Esophagus muscularis mucosa (tissue), 3 donors: Measurements from ENCODE around the gene DSTN.

Experiments used
- POLR2A ChIP-seq: fragments of 450-650 bp; IDR thresholded peaks from one replicate; pipeline ENCODE4 v1.6.1; 2017; ENCODE audit warnings: antibody characterized with exemption, moderate library complexity, mild to moderate bottlenecking, low read depth
- TF ChIP-seq, protein P1 (sequence below), 3 experiments: fragments of 200-600 bp in 2 of 3; fragments of 450-650 bp in 1 of 3; sonication (generic) in 2 of 3; IDR thresholded peaks; one replicate each; pipeline ENCODE4 v1.5.1; 2017 to 2019; ENCODE audit warnings: antibody characterized with exemption in 3 of 3, mild to moderate bottlenecking in 2 of 3, moderate library complexity in 1 of 3

DNA sequence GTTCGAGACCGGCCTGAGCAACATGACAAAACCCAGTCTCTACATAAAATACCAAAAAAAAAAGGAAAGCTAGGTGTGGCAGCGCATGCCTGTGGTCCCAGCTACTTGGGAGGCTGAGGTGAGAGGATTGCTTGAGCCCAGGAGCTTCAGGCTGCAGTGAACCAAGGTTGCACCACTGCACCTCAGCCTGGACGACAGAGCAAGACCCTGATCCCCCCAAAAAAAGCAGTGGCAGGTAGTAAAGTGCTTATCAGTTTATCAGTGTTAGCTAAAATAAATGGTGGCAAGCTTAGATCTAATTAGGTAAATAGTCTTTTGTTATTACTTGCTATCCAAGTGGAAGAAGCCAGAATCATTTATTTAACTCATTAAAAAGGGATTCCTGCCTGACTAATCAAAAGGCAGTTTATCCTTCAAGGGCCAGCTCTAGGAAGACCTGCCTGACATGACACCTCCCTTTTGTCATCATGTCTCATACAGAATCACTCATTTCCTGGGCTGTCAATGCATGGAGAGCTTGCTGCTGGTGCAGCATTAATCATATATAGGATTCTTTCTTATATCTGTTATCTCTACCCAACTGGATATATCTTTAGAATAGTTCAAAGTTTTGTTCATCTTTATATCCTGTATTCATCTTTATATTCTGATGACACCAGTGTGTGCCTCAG is 9.6 kb downstream of the DSTN start:
- TF ChIP-seq, protein P1, sequence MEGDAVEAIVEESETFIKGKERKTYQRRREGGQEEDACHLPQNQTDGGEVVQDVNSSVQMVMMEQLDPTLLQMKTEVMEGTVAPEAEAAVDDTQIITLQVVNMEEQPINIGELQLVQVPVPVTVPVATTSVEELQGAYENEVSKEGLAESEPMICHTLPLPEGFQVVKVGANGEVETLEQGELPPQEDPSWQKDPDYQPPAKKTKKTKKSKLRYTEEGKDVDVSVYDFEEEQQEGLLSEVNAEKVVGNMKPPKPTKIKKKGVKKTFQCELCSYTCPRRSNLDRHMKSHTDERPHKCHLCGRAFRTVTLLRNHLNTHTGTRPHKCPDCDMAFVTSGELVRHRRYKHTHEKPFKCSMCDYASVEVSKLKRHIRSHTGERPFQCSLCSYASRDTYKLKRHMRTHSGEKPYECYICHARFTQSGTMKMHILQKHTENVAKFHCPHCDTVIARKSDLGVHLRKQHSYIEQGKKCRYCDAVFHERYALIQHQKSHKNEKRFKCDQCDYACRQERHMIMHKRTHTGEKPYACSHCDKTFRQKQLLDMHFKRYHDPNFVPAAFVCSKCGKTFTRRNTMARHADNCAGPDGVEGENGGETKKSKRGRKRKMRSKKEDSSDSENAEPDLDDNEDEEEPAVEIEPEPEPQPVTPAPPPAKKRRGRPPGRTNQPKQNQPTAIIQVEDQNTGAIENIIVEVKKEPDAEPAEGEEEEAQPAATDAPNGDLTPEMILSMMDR (IDR thresholded peaks at IDR 0.05) = no peak
- TF ChIP-seq POLR2A = no peak
